Measurements from ENCODE around the gene SERINC2. TPM values are rescaled to one million over a fixed set of nuclear protein-coding genes. Genes with fewer than 3 reads are reported as not detected.
"Not testable (repeated sequence)": the region's sequence is repeated elsewhere in the genome, so short reads cannot be mapped to it uniquely, and the experiment has no call there.

Gene SERINC2
- total and polyA plus RNA-seq, 4 donors: 6.1 to 59.1 (median 38.8) TPM

DNA sequence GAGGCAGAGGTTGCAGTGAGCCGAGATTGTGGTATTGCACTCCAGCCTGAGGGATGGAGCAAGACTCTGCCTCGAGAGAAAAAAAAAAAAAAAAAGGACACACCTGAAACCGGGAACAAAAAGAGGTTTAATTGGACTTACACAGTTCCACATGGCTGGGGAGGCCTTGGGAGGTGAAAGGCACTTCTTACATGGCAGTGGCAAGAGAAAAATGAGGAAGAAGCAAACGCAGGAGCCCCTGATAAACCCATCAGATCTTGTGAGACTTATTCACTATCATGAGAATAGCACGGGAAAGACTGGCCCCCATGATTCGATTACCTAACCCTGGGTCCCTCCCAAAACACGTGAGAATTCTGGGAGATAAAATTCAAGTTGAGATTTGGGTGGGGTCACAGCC is 61.6 kb downstream of the SERINC2 start:
- H3K27ac ChIP-seq (ENCODE audit: low read depth in 1 of 2, low read length in 1 of 2); H3K27me3 ChIP-seq (ENCODE audit: control insufficient read depth in 3 of 3, insufficient read depth in 3 of 3, low read length in 2 of 3); H3K9me3 ChIP-seq (ENCODE audit: control insufficient read depth in 4 of 4, insufficient read depth in 3 of 4, low read length in 3 of 4); H3K36me3 ChIP-seq (ENCODE audit: control insufficient read depth in 4 of 4, insufficient read depth in 4 of 4, low read length in 4 of 4); H3K4me1 ChIP-seq (ENCODE audit: control insufficient read depth in 5 of 5, insufficient read depth in 5 of 5, low read length in 5 of 5); DNase-seq; H3K9ac ChIP-seq (ENCODE audit: insufficient read depth in 1 of 2, low read length in 2 of 2); ATAC-seq (ENCODE audit: insufficient read depth, low FRiP score); H3K4me3 ChIP-seq: not testable (repeated sequence)
- 80 to 88% methylated on average over 7 of the region's 7 CpGs for WGBS, 2 donors

DNA sequence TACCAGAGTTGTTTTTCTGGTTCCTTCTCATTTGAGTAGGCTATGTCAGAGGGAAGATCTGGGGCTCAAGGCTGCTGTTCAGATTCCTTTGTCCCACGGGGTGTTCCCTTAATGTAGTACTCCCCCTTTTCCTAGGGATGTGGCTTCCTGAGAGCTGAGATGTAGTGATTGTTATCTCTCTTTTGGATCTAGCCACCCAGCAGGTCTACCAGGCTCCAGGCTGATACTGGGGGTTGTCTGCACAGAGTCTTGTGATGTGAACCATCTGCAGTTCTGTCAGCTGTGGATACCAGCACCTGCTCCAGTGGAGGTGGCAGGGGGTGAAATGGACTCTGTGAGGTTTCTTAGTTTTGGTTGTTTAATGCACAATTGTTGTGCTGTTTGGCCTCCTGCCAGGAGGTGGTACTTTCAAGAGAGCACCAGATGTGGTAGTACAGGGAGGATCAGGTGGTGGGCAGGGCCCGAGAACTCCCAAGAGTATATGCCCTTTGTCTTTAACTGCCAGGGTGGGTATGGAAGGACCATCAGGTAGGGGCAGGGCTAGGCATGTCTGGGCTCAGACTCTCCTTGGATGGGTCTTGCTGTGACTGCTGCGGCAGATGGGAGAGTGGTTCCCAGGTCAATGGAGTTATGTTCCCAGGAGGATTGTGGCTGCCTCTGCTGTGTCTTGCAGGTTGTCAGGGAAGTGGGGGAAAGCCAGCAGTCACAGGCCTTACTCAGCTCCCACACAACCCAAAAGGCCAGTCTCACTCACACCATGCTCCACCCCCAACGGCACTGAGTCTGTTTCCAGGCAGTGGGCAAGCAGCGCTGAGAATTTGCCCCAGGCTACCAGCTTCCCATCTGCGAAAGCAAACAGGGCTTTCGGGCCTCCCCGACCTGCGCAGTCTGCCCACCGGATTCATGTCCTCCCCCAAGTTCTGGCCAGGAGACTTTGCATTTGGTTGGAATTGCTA is 64.2 kb downstream of the SERINC2 start:
- DNase-seq: no peak
- Histone ChIP-seq H3K4me3 (no peak overlapping the region), H3K9me3 (ENCODE audit: control insufficient read depth in 4 of 4, insufficient read depth in 3 of 4, low read length in 3 of 4) (no peaks in the 10 kb centered on the region), H3K36me3 (ENCODE audit: control insufficient read depth in 4 of 4, insufficient read depth in 4 of 4, low read length in 4 of 4) (no peaks in the 10 kb centered on the region), H3K27ac (ENCODE audit: low read depth in 1 of 2, low read length in 1 of 2) (no peak overlapping the region), H3K9ac (ENCODE audit: insufficient read depth in 1 of 2, low read length in 2 of 2) (no peak overlapping the region), H3K27me3 (ENCODE audit: control insufficient read depth in 3 of 3, insufficient read depth in 3 of 3, low read length in 2 of 3) (no peaks in the 10 kb centered on the region), H3K4me1 (ENCODE audit: control insufficient read depth in 5 of 5, insufficient read depth in 5 of 5, low read length in 5 of 5) (no peaks in the 10 kb centered on the region)
- no peak for ATAC-seq (ENCODE audit: insufficient read depth, low FRiP score)
- TF ChIP-seq CTCF (IDR thresholded peaks at IDR 0.05; ENCODE audit: control extremely low read depth, extremely low read depth): no peak
- WGBS, 2 donors: 81 to 84% methylated on average over 10 of the region's 10 CpGs

DNA sequence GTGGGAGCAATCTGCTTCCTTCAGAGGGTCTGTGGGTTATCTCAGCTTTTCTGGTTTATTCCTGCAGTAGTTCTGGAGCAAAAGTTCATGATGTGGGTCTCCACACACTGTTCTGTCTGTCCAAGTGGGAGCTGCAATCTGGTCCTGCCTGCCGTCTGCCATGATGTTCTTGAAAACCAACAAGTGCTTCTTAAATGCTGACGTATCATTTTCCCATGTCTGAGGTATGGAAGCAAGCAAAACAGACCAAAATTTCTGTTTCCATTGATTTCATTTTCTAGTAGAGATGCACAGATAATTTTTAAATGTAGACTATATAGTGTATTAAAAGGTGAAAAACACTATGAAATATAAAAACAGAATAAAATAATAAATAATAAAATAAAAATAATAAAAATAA is 65.2 kb downstream of the SERINC2 start:
- TF ChIP-seq CTCF (IDR thresholded peaks at IDR 0.05; ENCODE audit: control extremely low read depth, extremely low read depth): no peak
- Histone ChIP-seq H3K9me3 (ENCODE audit: control insufficient read depth in 4 of 4, insufficient read depth in 3 of 4, low read length in 3 of 4) (no peaks in the 10 kb centered on the region), H3K27me3 (ENCODE audit: control insufficient read depth in 3 of 3, insufficient read depth in 3 of 3, low read length in 2 of 3) (no peaks in the 10 kb centered on the region), H3K27ac (ENCODE audit: low read depth in 1 of 2, low read length in 1 of 2) (no peak overlapping the region), H3K4me1 (ENCODE audit: control insufficient read depth in 5 of 5, insufficient read depth in 5 of 5, low read length in 5 of 5) (peaks cover 0 to 8% (median 2%) of the 10 kb centered on the region in 5 donors), H3K36me3 (ENCODE audit: control insufficient read depth in 4 of 4, insufficient read depth in 4 of 4, low read length in 4 of 4) (no peaks in the 10 kb centered on the region), H3K9ac (ENCODE audit: insufficient read depth in 1 of 2, low read length in 2 of 2) (no peak overlapping the region), H3K4me3 (no peak overlapping the region)
- 94 to 95% methylated on average over 2 of the region's 2 CpGs for WGBS, 2 donors
- no peak for ATAC-seq (ENCODE audit: insufficient read depth, low FRiP score)
- no peak for DNase-seq

GRCh38 chr1:31479811-31480210 is 66.8 kb downstream of the SERINC2 start:
- 87 to 93% methylated on average over 2 of the region's 2 CpGs for whole genome bisulfite sequencing, 2 donors
- TF ChIP-seq CTCF (IDR thresholded peaks at IDR 0.05; ENCODE audit: control extremely low read depth, extremely low read depth): no peak
- ATAC-seq (ENCODE audit: insufficient read depth, low FRiP score): no peak

GRCh38 chr1:31480426-31480825 is 67.4 kb downstream of the SERINC2 start:
- peaks cover 0 to 20% (median 8%) of the 10 kb centered on the region in 5 donors for H3K4me1 ChIP-seq (ENCODE audit: control insufficient read depth in 5 of 5, insufficient read depth in 5 of 5, low read length in 5 of 5)
- not testable (repeated sequence) for ATAC-seq (ENCODE audit: insufficient read depth, low FRiP score); DNase-seq; H3K9ac ChIP-seq (ENCODE audit: insufficient read depth in 1 of 2, low read length in 2 of 2); H3K4me3 ChIP-seq; H3K27me3 ChIP-seq (ENCODE audit: control insufficient read depth in 3 of 3, insufficient read depth in 3 of 3, low read length in 2 of 3); H3K36me3 ChIP-seq (ENCODE audit: control insufficient read depth in 4 of 4, insufficient read depth in 4 of 4, low read length in 4 of 4); H3K27ac ChIP-seq (ENCODE audit: low read depth in 1 of 2, low read length in 1 of 2); H3K9me3 ChIP-seq (ENCODE audit: control insufficient read depth in 4 of 4, insufficient read depth in 3 of 4, low read length in 3 of 4)
- WGBS, 2 donors: 88 to 93% methylated on average over 4 of the region's 4 CpGs

More at GRCh38 chr1:31479811-31480210, 66.8 kb downstream of the SERINC2 start:
- Histone ChIP-seq H3K36me3 (ENCODE audit: control insufficient read depth in 4 of 4, insufficient read depth in 4 of 4, low read length in 4 of 4) (no peaks in the 10 kb centered on the region), H3K9ac (ENCODE audit: insufficient read depth in 1 of 2, low read length in 2 of 2) (no peak overlapping the region), H3K27ac (ENCODE audit: low read depth in 1 of 2, low read length in 1 of 2) (no peak overlapping the region), H3K9me3 (ENCODE audit: control insufficient read depth in 4 of 4, insufficient read depth in 3 of 4, low read length in 3 of 4) (no peaks in the 10 kb centered on the region), H3K4me3 (no peak overlapping the region), H3K4me1 (ENCODE audit: control insufficient read depth in 5 of 5, insufficient read depth in 5 of 5, low read length in 5 of 5) (peaks cover 0 to 18% (median 8%) of the 10 kb centered on the region in 5 donors), H3K27me3 (ENCODE audit: control insufficient read depth in 3 of 3, insufficient read depth in 3 of 3, low read length in 2 of 3) (no peaks in the 10 kb centered on the region)
- no peak for DNase-seq

Data from lung (tissue), 12 donors.